ENCODE data around the gene KDM2A. TPM values are rescaled to one million over a fixed set of nuclear protein-coding genes. Genes with fewer than 3 reads are reported as not detected.
A peak's percentile ranks its signal among the peaks of the same experiment; 100 is the strongest.

Gene KDM2A
- total and polyA plus RNA-seq, 2 experiments from 2014 or later: 25.0 to 54.1 TPM

- no peak overlapping the region for H3K4me3 ChIP-seq
- no peak overlapping the region for H3K4me3 Mint-ChIP-seq
- peak; percentile 76 for ATAC-seq
- H3K36me3 Mint-ChIP-seq (ENCODE audit: low read depth): peaks cover 95% of the 10 kb centered on the region
- no peaks in the 10 kb centered on the region for H3K27me3 ChIP-seq (ENCODE audit: insufficient read depth)
- H3K27ac Mint-ChIP-seq: no peak overlapping the region
- H3K36me3 ChIP-seq (ENCODE audit: insufficient read depth): peaks cover 83% of the 10 kb centered on the region
- H3K27me3 Mint-ChIP-seq (ENCODE audit: insufficient read depth, low read depth, poor library complexity): peaks cover 9% of the 10 kb centered on the region
- H3K27ac ChIP-seq (ENCODE audit: low read depth): no peak overlapping the region
- H3K9me3 Mint-ChIP-seq: no peaks in the 10 kb centered on the region
- DNase-seq (ENCODE audit: low spot score): peak; percentile 58
- H4K20me1 ChIP-seq (replicated peaks; ENCODE audit: insufficient read depth): peaks cover 46% of the 10 kb centered on the region
- peaks cover 36% of the 10 kb centered on the region for H3F3A ChIP-seq (replicated peaks; ENCODE audit: low read depth)
- H3K4me1 ChIP-seq (ENCODE audit: insufficient read depth): no peaks in the 10 kb centered on the region
- no peaks in the 10 kb centered on the region for H3K9me2 ChIP-seq (ENCODE audit: insufficient read depth)
- H3K79me2 ChIP-seq (replicated peaks; ENCODE audit: insufficient read depth): peaks cover 3% of the 10 kb centered on the region
- H3K4me2 ChIP-seq: no peak overlapping the region
- no peak for TF ChIP-seq ETS1 (IDR thresholded peaks at IDR 0.05)
- TF ChIP-seq ZNF114 (CRISPR knock-in tag; IDR thresholded peaks at IDR 0.05): no peak
- TF ChIP-seq CTCF (conservative IDR thresholded peaks at IDR 0.05; ENCODE audit: low read depth in 2 of 2): peak; percentile 36 to 51
- no peak for TF ChIP-seq EZH2 (IDR thresholded peaks at IDR 0.05; ENCODE audit: low read depth, unreplicated experiment)
- no peaks in the 10 kb centered on the region for H3K4me1 Mint-ChIP-seq
- no peak overlapping the region for H2AFZ ChIP-seq
These were observed 133.8 kb downstream of the KDM2A start for GRCh38 chr11:67252831-67253239.

GRCh38 chr11:67253872-67254624 lies 135.0 kb downstream of the KDM2A start:
- H2AFZ ChIP-seq: no peak overlapping the region
- H3K27ac ChIP-seq (ENCODE audit: low read depth): no peak overlapping the region
- H3K27me3 Mint-ChIP-seq (ENCODE audit: insufficient read depth, low read depth, poor library complexity): peaks cover 9% of the 10 kb centered on the region
- no peak overlapping the region; the same call in 2 of the 3 replicates for H3K4me3 Mint-ChIP-seq
- H3K9me3 Mint-ChIP-seq: no peaks in the 10 kb centered on the region
- peaks cover 31% of the 10 kb centered on the region for H3F3A ChIP-seq (replicated peaks; ENCODE audit: low read depth)
- peaks cover 33% of the 10 kb centered on the region for H4K20me1 ChIP-seq (replicated peaks; ENCODE audit: insufficient read depth)
- no peaks in the 10 kb centered on the region for H3K4me1 Mint-ChIP-seq
- H3K4me3 ChIP-seq: no peak overlapping the region
- peaks cover 83% of the 10 kb centered on the region for H3K36me3 Mint-ChIP-seq (ENCODE audit: low read depth)
- no peak overlapping the region for H3K27ac Mint-ChIP-seq
- H3K9me2 ChIP-seq (ENCODE audit: insufficient read depth): no peaks in the 10 kb centered on the region
- no peak for DNase-seq (ENCODE audit: low spot score)
- ATAC-seq: no peak
- H3K79me2 ChIP-seq (replicated peaks; ENCODE audit: insufficient read depth): no peaks in the 10 kb centered on the region; the same call in 1 of the 2 replicates
- no peak overlapping the region for H3K4me2 ChIP-seq
- H3K36me3 ChIP-seq (ENCODE audit: insufficient read depth): peaks cover 71% of the 10 kb centered on the region
- H3K4me1 ChIP-seq (ENCODE audit: insufficient read depth): no peaks in the 10 kb centered on the region
- H3K27me3 ChIP-seq (ENCODE audit: insufficient read depth): no peaks in the 10 kb centered on the region
- TF ChIP-seq ETS1 (IDR thresholded peaks at IDR 0.05) (no peak), POLR2AphosphoS5 (IDR thresholded peaks at IDR 0.05; ENCODE audit: low read depth) (no peak), ZNF114 (CRISPR knock-in tag; IDR thresholded peaks at IDR 0.05) (no peak), ZNF462 (CRISPR knock-in tag; IDR thresholded peaks at IDR 0.05) (no peak)

All from GM23338 (cell line).